ENCODE results near the gene NADSYN1.

DNA sequence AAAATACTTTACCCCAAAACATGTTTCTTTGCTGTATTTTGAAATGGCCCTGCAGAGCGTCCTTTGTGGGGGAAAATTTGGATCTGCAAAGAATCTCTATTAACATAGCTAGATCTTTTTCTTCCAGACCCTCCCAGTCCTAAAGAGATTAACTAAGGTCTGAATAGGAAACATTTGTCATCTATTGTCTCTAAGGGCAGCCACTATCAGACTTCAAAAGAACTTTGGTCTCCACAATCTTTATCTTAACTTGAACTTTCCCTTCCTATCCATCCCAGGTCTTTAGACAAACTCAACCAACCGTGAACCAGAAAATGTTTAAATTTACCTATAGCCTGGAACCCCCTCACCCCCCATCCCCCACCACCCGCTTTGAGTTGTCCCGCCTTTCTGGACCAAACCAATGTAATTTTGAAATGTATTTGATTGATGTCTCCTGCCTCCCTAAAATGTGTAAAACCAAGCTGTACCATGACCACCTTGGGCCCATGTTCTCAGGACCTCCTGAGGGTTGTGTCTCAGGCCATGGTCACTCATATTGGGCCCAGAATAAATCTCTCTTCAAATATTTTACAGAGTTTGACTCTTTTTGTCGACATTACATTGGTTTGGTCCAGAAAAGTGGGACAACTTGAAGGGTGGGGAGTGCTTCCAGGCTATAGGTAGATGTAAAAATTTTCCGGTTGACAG, 91.7 kb downstream of the NADSYN1 start:
- TF ChIP-seq, protein P1, sequence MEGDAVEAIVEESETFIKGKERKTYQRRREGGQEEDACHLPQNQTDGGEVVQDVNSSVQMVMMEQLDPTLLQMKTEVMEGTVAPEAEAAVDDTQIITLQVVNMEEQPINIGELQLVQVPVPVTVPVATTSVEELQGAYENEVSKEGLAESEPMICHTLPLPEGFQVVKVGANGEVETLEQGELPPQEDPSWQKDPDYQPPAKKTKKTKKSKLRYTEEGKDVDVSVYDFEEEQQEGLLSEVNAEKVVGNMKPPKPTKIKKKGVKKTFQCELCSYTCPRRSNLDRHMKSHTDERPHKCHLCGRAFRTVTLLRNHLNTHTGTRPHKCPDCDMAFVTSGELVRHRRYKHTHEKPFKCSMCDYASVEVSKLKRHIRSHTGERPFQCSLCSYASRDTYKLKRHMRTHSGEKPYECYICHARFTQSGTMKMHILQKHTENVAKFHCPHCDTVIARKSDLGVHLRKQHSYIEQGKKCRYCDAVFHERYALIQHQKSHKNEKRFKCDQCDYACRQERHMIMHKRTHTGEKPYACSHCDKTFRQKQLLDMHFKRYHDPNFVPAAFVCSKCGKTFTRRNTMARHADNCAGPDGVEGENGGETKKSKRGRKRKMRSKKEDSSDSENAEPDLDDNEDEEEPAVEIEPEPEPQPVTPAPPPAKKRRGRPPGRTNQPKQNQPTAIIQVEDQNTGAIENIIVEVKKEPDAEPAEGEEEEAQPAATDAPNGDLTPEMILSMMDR (conservative IDR thresholded peaks at IDR 0.05; ENCODE audit: low read length) = no peak
- no peak for TF ChIP-seq EZH2phosphoT487 (IDR thresholded peaks at IDR 0.05; ENCODE audit: borderline replicate concordance, low read depth, low read length)
